Fibroblast of skin of right biceps (primary cell): ENCODE measurements around the gene SLC4A7.
A peak's percentile ranks its signal among the peaks of the same experiment; 100 is the strongest.
"Not testable (repeated sequence)": the region's sequence is repeated elsewhere in the genome, so short reads cannot be mapped to it uniquely, and the experiment has no call there.

Source experiments
- DNase-seq: peaks from one replicate; pipeline ENCODE4 v3.0.0-alpha.2; 2013

The SLC4A7 gene

DNA sequence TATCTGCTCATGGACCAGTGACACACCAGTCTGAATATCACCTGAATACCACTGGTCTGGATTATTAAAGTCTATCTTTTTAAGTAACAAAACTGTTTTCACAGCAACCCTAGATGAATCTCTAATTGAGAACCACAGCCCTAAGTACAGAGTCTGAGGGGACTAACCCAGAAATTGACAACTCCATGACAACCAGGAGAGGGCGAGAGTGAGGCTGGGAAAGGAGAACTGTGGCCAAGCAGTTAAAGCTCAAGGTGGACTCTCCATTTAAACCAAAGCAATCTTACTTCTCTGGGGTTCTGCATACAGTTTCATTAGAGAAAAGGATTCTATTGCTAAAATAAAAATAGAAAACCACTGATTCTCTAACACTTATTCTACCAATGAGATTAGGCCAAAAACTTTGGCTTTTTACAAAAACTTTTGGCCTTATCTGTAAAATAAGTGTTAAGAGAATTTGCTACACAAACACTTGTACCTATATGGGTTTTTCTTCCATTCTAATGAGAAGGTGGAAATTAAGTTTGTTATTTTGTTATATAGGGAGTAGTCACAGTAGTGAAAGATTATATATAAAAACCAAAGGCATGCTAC is 126.4 kb downstream of the SLC4A7 start:
- peak; percentile 57 for DNase-seq

DNA sequence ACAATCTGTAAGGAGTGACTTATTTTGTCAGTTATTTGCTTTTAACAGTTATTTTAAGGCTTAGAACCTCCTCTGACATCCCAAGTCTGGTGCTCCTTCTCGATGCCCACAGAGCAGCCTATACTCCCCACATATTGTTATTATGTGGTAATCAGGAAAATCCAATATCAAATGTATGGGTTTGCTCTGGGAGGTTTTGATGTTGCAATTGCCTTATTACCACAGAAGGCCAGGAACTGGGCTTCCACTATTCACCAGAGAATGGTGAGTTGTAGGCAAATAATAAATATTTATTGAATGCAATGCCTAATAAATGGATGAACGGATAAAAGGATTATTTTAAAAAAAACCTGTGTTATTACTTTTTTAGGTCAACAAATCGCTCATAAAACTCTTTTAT is 127.2 kb downstream of the SLC4A7 start:
- DNase-seq = no peak

DNA sequence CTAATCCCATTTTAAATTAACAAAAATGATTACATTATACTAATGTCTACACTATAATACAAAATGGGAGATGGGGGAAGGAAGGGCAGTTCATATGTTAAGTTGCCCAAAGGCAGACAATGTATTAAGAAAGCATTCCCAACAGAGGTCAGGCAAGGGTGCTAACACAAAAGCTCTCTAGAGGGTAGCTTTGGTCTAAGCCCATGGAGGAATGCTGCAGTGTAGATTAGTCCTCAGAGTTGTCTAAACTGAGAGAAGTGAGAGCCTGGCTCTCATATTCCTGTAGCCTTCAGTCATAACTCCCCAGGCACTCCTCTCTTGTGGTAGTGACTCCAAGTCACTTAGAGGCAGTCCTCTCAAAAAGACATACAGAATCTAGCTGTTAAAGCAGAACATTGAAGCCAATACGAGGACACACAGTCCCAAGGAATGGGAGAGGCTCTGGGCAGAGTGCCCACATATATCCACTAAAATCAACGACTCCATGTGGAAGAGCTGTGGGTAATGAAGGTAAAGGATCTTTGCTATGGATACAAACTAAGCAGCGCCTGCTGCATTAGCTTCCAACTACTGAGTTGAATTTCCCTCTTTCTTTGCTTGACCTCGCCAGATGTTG is 129.5 kb downstream of the SLC4A7 start:
- DNase-seq = no peak

DNA sequence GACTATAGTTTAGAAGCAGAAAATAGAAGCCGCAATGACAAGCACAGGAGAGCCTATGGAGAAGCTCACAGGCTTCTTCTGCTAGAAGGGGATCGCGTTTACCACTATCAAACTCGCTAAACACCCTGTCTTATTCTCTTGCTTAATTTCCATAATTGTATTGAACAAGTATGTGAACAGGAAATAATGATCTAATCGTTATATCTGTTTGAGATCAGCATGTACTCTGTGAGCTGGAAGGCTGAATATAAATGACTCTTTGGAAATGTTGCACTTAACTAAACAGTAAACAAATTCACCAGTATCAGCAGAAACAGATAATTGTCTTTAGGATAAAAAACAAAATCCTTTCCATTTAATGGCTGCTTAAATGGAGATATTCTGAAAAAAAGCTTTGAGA is 130.0 kb downstream of the SLC4A7 start:
- DNase-seq = no peak

DNA sequence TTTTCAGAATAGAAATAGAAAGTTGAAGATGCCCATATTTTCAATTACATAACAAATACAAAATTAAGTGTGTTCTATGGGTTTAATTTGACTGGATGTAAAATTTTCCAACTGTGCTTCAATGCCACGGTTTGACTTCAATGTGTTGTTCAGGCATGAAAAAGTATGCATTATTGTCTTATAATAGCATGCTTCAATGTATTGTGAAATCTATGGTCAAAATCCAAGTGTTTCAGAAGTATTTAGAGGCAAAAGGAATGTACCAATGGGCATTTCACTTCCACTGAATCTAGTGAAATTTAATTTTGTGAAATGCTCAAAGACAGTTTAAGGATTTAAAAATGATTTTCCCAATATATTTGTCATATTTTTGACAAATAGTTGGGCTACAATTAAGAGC is 131.0 kb downstream of the SLC4A7 start:
- peak; percentile 10 for DNase-seq

DNA sequence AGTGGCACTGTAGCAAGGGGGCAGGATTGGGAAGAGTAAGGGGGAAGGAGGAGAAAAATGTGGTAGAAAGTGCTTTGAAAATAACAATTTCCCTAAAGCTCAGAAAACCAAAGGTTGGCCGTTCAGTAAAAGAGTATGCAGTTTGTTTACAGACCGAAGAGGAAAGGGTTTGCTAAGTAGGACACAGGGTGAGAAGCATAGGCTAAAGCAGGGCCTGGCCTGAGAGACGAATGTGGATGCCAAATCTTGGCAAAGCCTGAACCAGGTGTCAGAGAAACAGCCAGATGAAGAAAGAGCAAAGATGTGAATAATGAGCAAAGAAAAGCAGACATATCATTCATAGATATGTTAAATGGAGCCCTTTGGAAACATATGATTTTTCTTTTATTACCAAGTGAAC is 132.1 kb downstream of the SLC4A7 start:
- DNase-seq = no peak

DNA sequence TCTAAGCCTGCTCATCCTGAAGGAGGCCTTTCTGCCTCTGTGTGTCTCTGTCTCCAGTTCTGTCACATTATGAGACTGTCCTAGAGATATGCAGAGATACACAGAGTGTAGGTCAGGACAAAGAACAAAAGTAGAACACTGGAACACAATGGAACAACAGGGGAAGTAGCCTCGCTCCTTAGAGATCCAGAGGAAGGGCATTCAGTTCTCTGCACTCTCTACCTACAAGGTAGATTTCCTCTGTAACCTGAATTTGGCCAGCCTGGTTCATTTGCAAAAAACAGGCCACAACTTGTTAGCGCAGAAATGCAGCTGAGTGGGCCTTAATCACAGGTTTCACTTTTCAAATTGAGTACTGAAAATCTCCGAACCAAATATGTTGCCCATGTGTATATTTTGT is 134.4 kb downstream of the SLC4A7 start:
- no peak for DNase-seq

DNA sequence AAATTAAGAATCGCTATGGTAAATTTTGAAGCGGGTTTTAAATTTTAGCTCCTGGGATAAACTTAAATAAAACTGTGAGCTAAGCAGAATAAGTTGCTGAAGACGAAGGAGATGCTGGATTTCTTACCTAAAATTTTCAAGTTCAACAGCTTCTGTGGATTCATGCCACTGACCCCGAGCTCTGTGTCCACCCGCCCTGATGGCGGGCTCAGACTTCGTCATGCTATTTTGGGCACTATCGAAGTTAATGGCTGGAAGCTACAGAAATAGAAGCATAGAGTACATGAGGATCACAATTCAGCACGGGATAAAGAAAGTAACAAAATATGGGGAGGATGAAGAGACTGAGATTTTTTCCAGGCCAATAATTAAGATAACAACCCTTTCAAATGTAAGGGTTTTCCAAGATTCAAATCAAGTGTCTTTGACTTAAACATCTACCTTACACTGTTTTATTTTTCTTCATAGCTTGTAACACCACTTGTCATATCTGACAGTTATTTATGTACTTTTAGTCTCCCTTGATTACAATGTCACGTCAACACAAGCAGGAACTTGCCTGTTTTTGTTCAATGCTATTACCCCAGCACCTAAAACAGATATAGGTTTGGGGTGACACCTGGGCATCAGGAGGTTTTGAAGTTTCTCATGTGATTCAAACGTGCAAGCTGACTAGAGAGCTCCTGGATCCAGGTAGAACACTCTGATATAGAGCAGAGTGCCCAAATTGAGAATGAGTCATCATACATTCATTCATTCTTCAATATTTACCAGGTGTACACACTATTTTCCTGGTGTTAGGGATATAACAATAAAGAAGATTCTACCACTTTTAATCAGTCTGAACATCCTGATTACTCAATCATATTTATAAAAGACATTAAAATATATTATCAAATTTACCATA is 138.0 kb downstream of the SLC4A7 start:
- DNase-seq = no peak

DNA sequence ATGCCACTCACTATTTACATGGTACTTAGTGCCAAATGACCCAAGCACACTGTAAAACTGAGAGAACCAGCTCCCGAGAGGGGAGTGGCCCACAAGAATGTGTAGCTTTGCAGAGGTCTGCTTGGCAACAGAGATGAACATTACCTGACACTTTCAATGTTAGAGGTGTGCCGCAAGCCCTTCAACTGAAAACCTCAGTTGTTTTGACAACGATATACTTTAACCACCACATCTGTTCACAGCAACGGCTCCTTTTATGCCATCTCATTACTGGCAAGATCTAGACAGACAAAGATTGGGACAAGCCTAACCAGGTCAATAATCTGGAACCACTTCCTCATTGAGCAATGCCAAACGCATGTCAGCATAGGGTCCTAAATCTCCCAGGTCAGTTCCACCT is 138.7 kb downstream of the SLC4A7 start:
- DNase-seq = no peak

DNA sequence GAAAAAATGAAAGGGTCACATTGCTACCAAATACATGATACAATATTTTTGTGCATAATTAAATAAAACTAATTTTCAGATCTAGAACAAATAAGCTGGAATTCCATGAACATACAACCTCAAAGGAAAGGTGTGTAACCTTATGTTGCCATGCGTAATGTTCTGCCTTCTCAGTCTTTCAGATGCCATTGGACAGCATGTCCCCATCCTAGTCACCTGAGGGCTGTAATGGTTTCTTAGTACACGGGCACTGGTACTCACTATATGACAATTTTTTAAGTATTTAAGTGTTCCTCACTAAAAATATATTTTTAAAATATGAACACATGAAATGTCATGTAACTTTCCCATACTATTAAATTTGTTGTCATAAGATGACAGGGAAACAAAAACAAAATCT is 139.1 kb downstream of the SLC4A7 start:
- DNase-seq = no peak

DNA sequence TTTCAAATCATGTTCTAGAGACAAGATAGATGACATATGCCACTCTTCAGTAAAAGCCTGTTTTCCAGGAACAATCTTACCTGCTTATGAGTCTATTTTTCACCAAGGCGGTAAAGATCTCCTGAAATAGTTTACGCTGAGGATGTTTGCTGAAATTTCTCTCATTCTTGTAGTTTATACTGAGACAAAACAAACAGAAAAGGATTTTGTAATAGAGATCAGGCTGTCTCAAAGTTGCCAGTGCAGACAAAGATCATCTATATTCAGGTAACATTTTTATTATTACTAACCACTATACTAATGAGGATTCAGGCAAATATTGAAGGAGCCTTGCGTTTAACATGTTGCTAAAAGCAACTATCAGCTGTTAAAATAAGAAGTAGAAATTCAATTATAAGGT is 140.0 kb downstream of the SLC4A7 start:
- DNase-seq = no peak

DNA sequence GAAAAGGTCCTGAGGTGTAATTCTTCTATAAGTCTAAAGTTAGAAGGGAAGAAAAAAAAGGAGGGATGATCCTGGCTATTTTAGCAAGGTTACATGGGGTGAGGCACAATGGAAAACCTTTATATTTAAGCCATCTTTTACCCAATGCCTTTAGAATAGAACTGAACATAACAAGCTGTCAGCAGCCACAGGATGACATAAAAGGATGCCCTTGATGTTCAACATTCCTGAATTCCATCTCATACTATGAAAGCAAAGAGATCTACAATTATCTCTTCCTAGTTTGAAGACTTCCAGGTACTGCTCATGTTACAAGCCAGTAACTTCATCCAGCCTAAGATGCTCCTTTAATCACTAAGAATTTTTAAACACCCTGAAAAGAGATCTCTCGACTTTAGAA is 141.9 kb downstream of the SLC4A7 start:
- peak; percentile 17 for DNase-seq

DNA sequence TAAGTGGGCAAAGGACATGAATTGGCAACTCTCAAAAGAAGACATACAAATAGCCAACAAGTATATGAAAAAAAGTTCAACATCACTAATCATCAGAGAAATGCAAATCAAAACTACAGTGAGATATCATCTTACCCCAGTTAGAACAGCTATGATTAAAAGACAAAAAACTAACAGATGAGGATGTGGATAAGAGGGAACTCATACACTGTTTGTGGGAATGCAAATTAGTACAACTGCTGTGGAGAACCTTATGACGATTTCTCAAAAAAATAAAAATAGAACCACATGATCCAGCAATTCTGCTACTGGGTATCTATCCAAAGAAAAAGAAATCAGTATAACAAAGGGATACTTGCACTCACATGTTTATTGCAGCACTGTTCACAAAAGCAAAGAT is 143.7 kb downstream of the SLC4A7 start:
- DNase-seq = no peak

DNA sequence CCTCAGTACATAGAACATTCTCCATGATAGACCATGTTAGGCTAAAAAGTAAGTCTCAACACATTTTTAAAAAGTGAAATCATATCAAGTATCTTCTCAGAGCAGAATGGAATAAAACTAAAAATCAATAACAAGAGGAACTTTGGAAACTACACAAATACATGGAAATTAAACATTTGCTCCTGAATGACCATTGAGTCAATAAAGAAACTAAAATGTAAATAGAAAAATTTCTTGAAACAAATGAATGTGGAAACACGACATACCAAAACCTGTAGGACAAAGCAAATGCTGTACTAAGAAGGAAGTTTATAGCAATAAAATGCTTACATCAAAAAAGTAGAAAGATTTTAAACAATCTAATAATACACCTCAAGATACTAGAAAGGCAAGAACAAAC is 148.6 kb downstream of the SLC4A7 start:
- DNase-seq = no peak

DNA sequence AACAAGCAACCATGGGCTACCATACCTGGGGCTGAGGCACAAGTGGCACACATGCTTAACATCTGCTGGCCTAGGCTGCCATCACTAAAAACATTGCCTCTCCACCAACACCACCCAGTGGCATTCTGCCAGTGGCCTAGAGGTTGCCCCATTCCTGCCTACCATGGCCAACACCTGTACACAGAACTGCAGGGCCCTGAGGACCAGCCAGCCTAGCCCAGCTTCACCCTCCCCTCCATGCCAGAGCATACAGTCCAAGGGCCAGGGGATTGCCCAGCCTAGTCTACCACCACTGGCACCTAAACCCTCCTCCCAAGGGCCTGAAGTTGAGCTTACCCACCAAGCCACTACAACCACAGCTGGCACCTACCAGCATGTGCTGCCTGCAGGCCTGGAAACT is 150.3 kb downstream of the SLC4A7 start:
- DNase-seq = no peak

DNA sequence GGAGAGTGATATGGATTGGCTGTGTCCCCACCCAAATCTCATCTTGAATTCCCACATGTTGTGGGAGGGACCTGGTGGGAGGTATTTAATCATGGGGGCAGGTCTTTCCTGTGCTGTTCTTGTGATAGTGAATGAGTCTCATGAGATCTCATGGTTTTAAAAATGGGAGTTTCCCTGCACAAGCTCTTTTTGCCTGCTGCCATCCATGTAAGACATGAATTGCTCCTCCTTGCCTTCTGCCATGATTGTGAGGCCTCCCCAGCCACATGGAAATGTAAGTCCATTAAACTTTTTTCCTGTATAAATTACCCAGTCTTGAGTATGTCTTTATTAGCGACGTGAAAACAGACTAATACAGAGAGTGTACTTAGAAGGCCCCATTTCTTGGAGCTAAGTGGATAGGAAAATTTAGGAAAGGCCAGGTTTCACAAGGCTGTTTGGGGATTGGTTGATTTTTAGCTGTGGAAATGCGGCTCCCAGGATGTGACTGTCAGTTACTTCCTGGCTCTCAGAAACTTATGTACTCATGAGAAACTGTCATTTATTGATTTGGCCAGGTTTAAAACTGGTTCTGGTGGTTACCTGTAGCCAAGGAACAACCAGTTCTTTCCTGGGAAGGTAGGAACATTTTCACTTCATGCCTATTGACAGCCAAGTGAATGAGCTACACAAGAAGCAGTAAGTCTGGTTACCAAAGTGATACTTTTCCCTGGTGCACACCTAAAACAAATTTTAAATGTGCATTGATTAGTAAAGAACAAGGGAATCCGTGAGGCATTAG is 155.0 kb downstream of the SLC4A7 start:
- DNase-seq = not testable (repeated sequence)

DNA sequence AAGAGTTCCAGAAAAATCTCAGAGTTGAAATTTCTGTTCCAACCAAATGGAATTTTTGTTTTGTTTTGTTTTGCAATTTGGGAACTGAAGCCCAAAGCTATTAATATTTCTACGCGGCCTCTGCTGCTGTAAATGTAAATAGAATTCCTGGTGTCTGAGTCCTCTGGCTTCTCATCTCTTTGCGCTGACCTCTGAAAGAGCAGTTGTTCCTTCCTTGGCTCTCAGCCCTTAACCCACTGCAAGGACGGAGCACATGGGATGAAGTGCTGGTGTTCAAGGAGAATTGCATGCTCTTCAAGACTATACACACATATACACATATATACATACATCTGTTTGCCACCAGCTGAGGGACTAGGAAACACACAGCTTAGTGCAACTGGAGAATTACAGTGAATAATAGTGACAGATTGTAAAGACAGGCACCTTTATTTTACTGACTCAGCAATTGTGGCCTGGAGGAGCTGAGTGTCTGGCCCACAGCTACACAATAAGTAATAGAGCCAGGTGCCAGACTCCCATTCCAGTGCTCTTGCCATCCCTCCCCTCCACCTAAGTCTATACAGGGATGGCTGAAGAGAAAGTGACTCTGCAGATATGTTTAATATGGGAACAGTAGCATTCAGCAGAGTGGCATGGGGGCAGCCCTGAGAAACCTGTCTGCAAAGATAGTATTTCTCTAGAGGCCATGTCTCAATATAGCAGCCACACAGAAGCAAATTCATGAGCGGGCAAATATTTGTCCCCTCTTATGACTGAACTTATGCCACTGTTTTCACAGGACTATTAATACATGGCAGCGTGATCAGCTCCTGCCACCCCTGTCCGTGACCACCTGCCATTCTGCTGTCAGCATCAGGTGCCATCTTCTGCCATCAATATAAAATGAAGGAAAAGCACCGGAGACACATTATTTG is 157.3 kb downstream of the SLC4A7 start:
- DNase-seq = peak; percentile 86

DNA sequence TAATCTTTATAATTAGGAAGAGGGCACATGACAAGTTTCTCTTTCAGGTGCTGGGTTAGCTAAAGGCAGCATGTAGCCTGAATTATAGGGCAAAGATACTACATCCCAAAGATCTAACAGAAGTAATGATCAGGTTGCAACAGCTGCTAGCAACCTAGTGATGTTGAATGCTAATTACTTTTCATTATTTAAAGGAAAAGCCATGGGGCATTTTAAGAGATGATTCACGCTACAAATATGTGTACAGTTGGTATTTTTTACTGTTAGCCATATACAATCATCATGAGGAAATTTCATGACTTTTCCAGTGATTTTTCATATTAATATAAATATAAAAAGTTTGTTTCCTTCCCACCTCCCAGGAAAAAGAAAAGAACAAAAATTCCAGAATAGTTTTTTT is 158.0 kb downstream of the SLC4A7 start:
- peak; percentile 52 for DNase-seq

DNA sequence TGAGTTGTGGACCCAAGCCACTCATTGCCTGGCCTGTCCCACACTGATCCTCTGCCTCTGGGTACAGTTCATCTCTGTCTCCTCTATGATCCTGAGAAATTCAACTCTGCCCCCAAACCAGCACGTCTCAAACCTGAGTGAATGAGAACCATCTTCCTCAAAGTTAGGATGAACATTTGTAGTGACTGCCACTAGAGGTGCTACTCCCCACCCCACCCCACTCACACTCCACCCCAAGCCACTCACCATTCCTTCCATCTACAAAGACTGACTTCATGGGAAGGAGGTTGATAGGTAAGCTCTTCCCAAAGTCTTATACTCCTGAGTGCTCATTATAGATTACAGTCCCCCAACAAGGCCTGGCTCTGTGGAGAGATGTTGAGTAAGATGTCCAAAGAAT is 158.8 kb downstream of the SLC4A7 start:
- no peak for DNase-seq

DNA sequence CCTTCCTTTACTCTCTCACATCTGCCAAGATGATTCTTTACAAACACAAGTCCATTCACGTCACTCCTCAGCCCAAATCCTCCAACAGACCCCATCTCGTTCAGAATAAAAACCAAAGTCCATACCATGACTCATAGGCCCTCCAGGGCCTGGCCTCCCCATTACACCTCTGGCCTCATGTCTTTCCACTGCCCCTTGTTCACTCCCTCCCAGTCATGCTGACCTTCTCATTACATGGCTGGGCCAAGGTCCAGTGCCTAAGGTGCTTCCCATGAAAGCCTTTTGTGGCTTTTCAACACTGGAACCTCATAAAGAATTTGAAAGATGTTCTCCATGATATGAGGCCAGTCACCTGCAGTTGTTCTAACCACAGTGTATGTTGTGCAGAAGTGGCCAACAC is 159.5 kb downstream of the SLC4A7 start:
- DNase-seq = no peak

DNA sequence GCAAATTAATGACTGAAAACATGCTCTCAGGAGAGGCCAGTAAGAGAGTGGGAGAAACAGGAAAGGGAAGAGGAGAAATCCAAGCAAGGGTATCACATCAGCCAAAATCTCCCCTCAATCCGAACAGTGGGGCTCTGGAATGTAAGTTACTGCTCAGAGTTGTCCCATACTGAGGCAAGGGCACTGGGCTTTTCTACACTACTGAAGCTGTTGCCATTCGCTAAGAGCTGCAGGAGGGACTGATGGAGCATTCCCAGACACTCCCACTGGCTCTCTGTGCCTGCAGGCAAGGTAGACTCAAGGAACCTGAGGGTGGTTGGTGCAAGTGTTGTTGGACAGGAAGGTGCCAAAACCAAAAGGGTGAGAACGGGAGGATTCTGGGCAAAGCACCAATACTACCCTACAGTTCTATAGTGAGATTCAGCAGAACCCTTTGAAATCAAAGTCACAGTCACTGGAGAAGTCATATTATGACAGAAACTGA is 161.1 kb downstream of the SLC4A7 start:
- no peak for DNase-seq
